H9 (cell line): Measurements from ENCODE around the gene GSE1. TPM values are rescaled to one million over a fixed set of nuclear protein-coding genes. Genes with fewer than 3 reads are reported as not detected.

Experiments used
- DNase-seq: peaks from one replicate; pipeline ENCODE4 v3.0.0-alpha.2; 2017
- H2AFZ ChIP-seq: one replicate; pipeline ENCODE4 v1.6.1; 2013; ENCODE audit warnings: mild to moderate bottlenecking, low read length, control low read depth, moderate library complexity
- H2AK5ac ChIP-seq: 2 replicates; pipeline ENCODE4 v1.6.1; 2013; ENCODE audit warnings: low read length, control low read depth, mixed read lengths; ENCODE audit not compliant: insufficient read length
- H2BK120ac ChIP-seq: one replicate; pipeline ENCODE4 v1.6.1; 2013; ENCODE audit warnings: low read depth, mild to moderate bottlenecking, low read length, control low read depth, inconsistent platforms; ENCODE audit not compliant: poor library complexity, severe bottlenecking
- H2BK12ac ChIP-seq: 2 replicates; pipeline ENCODE4 v1.6.1; 2013; ENCODE audit warnings: low read length, control low read depth, mixed read lengths, low read depth; ENCODE audit not compliant: insufficient read length
- H2BK15ac ChIP-seq: 2 replicates; pipeline ENCODE4 v1.6.1; 2013; ENCODE audit warnings: low read depth, low read length, control low read depth
- H2BK20ac ChIP-seq: one replicate; pipeline ENCODE4 v1.6.1; 2013; ENCODE audit warnings: low read depth, mild to moderate bottlenecking, low read length, control low read depth, inconsistent platforms; ENCODE audit not compliant: poor library complexity, severe bottlenecking
- H2BK5ac ChIP-seq: 2 replicates; pipeline ENCODE4 v1.6.1; 2013; ENCODE audit warnings: low read length, control low read depth, mixed read lengths; ENCODE audit not compliant: insufficient read length
- H3K14ac ChIP-seq: 2 replicates; pipeline ENCODE4 v1.6.1; 2013; ENCODE audit warnings: low read length, control low read depth; ENCODE audit not compliant: insufficient read depth
- H3K18ac ChIP-seq: 2 replicates; pipeline ENCODE4 v1.6.1; 2013; ENCODE audit warnings: low read depth, mild to moderate bottlenecking, mixed read lengths, low read length, control low read depth; ENCODE audit not compliant: insufficient read length
- H3K23ac ChIP-seq: 2 replicates; pipeline ENCODE4 v1.6.1; 2013; ENCODE audit warnings: low read length, control low read depth, mixed read lengths, low read depth; ENCODE audit not compliant: insufficient read length
- H3K23me2 ChIP-seq: 2 replicates; pipeline ENCODE4 v1.6.1; 2013; ENCODE audit warnings: low read depth, mild to moderate bottlenecking, mixed read lengths, low read length, control low read depth; ENCODE audit not compliant: insufficient read length, poor library complexity, severe bottlenecking
- H3K27ac ChIP-seq: 2 replicates; pipeline ENCODE4 v1.5.1; 2013; ENCODE audit warnings: low read length, control low read depth, mixed read lengths, low read depth; ENCODE audit not compliant: insufficient read length
- H3K27me3 ChIP-seq: 2 replicates; pipeline ENCODE4 v1.6.1; 2013; ENCODE audit warnings: low read length, control low read depth, inconsistent platforms; ENCODE audit not compliant: insufficient read depth
- H3K4ac ChIP-seq: 2 replicates; pipeline ENCODE4 v1.6.1; 2013; ENCODE audit warnings: low read depth, mild to moderate bottlenecking, control low read depth, inconsistent platforms, low read length, moderate library complexity
- H3K4me1 ChIP-seq: 2 replicates; pipeline ENCODE4 v1.6.1; 2013; ENCODE audit warnings: low read length, control low read depth, inconsistent platforms; ENCODE audit not compliant: insufficient read depth
- H3K4me2 ChIP-seq: 2 replicates; pipeline ENCODE4 v1.6.1; 2013; ENCODE audit warnings: low read length, control low read depth, mixed read lengths; ENCODE audit not compliant: insufficient read length, insufficient read depth
- H3K56ac ChIP-seq: 2 replicates; pipeline ENCODE4 v1.6.1; 2013; ENCODE audit warnings: low read depth, mild to moderate bottlenecking, mixed read lengths, low read length, control low read depth; ENCODE audit not compliant: insufficient read length
- H3K79me1 ChIP-seq: 2 replicates; pipeline ENCODE4 v1.6.1; 2013; ENCODE audit warnings: low read depth, mild to moderate bottlenecking, moderate library complexity, low read length, control low read depth, inconsistent platforms; ENCODE audit not compliant: insufficient read depth, poor library complexity, severe bottlenecking
- H3K79me2 ChIP-seq: 2 replicates; pipeline ENCODE4 v1.6.1; 2013; ENCODE audit warnings: low read length, control low read depth, inconsistent platforms; ENCODE audit not compliant: insufficient read depth
- H3K9ac ChIP-seq: 2 replicates; pipeline ENCODE4 v1.6.1; 2013; ENCODE audit warnings: low read length, control low read depth, mixed read lengths; ENCODE audit not compliant: insufficient read length; ENCODE audit errors: extremely low read depth
- H3K9me3 ChIP-seq: one replicate; pipeline ENCODE4 v1.6.1; 2013; ENCODE audit warnings: low read depth, low read length, inconsistent platforms; ENCODE audit not compliant: control insufficient read depth
- H3T11ph ChIP-seq: one replicate; pipeline ENCODE4 v1.6.1; 2013; ENCODE audit warnings: mild to moderate bottlenecking, low read length, control low read depth, inconsistent platforms
- H4K20me1 ChIP-seq: one replicate; pipeline ENCODE4 v1.6.1; 2013; ENCODE audit not compliant: control insufficient read depth, insufficient read length, insufficient read depth
- H4K5ac ChIP-seq: 2 replicates; pipeline ENCODE4 v1.6.1; 2013; ENCODE audit warnings: low read depth, mild to moderate bottlenecking, mixed read lengths, low read length, control low read depth; ENCODE audit not compliant: insufficient read length
- H4K8ac ChIP-seq: replicated peaks from 2 replicates; pipeline ENCODE4 v1.6.1; 2013; ENCODE audit warnings: low read length, control low read depth, mixed read lengths, low read depth; ENCODE audit not compliant: insufficient read length
- H4K91ac ChIP-seq: 2 replicates; pipeline ENCODE4 v1.6.1; 2013; ENCODE audit warnings: low read depth, mild to moderate bottlenecking, moderate library complexity, mixed read lengths, low read length, control low read depth; ENCODE audit not compliant: insufficient read length
- H3K27ac Mint-ChIP-seq, 3 experiments: 2 replicates in 2 of 3; 3 replicates in 1 of 3; pipeline ENCODE4 v1.8.0; 2020 to 2021; ENCODE audit warnings: mixed read lengths in 3 of 3, mild to moderate bottlenecking in 1 of 3, moderate library complexity in 1 of 3
- H3K27me3 Mint-ChIP-seq: 2 replicates; pipeline ENCODE4 v1.8.0; 2021; ENCODE audit warnings: low read depth, mild to moderate bottlenecking, moderate library complexity, mixed read lengths
- H3K36me3 Mint-ChIP-seq, 3 experiments: 2 replicates in 2 of 3; 3 replicates in 1 of 3; pipeline ENCODE4 v1.8.0; 2020 to 2021; ENCODE audit warnings: low read depth in 3 of 3, mixed read lengths in 3 of 3; ENCODE audit not compliant: insufficient read depth in 1 of 3
- H3K4me1 Mint-ChIP-seq, 2 experiments: 2 replicates each; pipeline ENCODE4 v1.8.0; 2020; ENCODE audit warnings: mixed read lengths in 2 of 2
- H3K4me3 Mint-ChIP-seq, 2 experiments: 2 replicates in 1 of 2; 3 replicates in 1 of 2; pipeline ENCODE4 v1.8.0; 2020 to 2021; ENCODE audit warnings: mild to moderate bottlenecking in 2 of 2, mixed read lengths in 2 of 2, moderate library complexity in 1 of 2
- H3K9me3 Mint-ChIP-seq, 2 experiments: 2 replicates in 1 of 2; 3 replicates in 1 of 2; pipeline ENCODE4 v1.8.0; 2020; ENCODE audit warnings: mild to moderate bottlenecking in 2 of 2, mixed read lengths in 2 of 2, moderate library complexity in 1 of 2
- WGBS: extraction: QIAGEN DNeasy Blood & Tissue Kit; methylation state at CpG from one replicate; pipeline ENCODE4 v1.1.7; 2013; ENCODE audit warnings: missing lambda C conversion rate, low lambda C conversion rate, mixed read lengths; ENCODE audit not compliant: insufficient read length; ENCODE audit errors: extremely low coverage; 5-methylcytosine and 5-hydroxymethylcytosine counted together
- total RNA-seq: library from RNA; stranded (reverse); gene quantifications from 2 replicates; pipeline ENCODE4 v1.2.1, GENCODE V29; 2021
- TF ChIP-seq, protein P1 (sequence below): fragments of 200-600 bp; sonication (generic); conservative IDR thresholded peaks from 3 replicates; pipeline ENCODE4 v1.8.0; 2021; ENCODE audit warnings: antibody characterized with exemption, mild to moderate bottlenecking

GSE1 gene
- total RNA-seq, 1 experiment from 2014 or later = 125 TPM

DNA sequence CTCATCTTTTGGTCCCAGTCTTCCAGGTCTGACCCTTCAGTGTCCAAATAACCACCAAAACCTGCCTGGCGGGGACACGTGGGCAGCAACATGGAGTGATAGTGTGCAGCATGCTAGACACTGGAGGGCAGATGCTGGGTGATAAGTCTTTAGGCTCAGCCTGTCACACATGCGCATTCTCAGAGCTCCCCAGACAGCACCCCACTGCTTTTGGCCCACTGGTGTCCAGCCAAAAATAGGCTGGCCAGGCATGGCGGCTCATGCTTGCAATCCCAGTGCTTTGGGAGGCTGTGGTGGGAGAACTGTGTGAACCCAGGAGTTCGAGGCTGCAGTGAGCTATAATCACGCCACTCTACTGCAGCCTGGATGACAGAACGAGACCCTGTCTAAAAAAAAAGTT is 63.3 kb downstream of the GSE1 start:
- H3K14ac ChIP-seq = no peak overlapping the region
- H3K4me2 ChIP-seq = no peak overlapping the region
- no peaks in the 10 kb centered on the region for H4K20me1 ChIP-seq
- H3K27me3 Mint-ChIP-seq = no peaks in the 10 kb centered on the region; the same call in none of the 2 replicates
- no CpG with 5 or more reads among the region's 7 CpGs for WGBS
- no peak overlapping the region for H2AK5ac ChIP-seq
- H3K23ac ChIP-seq = no peak overlapping the region
- H3K9me3 ChIP-seq = no peaks in the 10 kb centered on the region
- no peak overlapping the region for H2BK20ac ChIP-seq
- H2AFZ ChIP-seq = no peak overlapping the region
- no peak overlapping the region for H3K9ac ChIP-seq
- no peak overlapping the region for H4K5ac ChIP-seq
- H3K36me3 Mint-ChIP-seq = peaks cover 32 to 96% (median 80%) of the 10 kb centered on the region in 3 experiments; a peak in 6 of 7 replicates
- no peaks in the 10 kb centered on the region for H3K79me1 ChIP-seq
- H3K4me1 Mint-ChIP-seq = no peaks in the 10 kb centered on the region
- H3K23me2 ChIP-seq = no peaks in the 10 kb centered on the region
- no peak overlapping the region for H3K4me3 Mint-ChIP-seq
- no peak overlapping the region for H2BK15ac ChIP-seq
- H3K4ac ChIP-seq = no peak overlapping the region
- H3K27ac Mint-ChIP-seq = peak overlapping the region in 1 of 3 experiments; percentile 10; a peak in 1 of 7 replicates
- no peak overlapping the region for H3K18ac ChIP-seq
- H2BK120ac ChIP-seq = no peak overlapping the region
- no peak overlapping the region for H3T11ph ChIP-seq
- H2BK5ac ChIP-seq = no peak overlapping the region
- TF ChIP-seq, protein P1, sequence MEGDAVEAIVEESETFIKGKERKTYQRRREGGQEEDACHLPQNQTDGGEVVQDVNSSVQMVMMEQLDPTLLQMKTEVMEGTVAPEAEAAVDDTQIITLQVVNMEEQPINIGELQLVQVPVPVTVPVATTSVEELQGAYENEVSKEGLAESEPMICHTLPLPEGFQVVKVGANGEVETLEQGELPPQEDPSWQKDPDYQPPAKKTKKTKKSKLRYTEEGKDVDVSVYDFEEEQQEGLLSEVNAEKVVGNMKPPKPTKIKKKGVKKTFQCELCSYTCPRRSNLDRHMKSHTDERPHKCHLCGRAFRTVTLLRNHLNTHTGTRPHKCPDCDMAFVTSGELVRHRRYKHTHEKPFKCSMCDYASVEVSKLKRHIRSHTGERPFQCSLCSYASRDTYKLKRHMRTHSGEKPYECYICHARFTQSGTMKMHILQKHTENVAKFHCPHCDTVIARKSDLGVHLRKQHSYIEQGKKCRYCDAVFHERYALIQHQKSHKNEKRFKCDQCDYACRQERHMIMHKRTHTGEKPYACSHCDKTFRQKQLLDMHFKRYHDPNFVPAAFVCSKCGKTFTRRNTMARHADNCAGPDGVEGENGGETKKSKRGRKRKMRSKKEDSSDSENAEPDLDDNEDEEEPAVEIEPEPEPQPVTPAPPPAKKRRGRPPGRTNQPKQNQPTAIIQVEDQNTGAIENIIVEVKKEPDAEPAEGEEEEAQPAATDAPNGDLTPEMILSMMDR = no peak
- no peak overlapping the region for H4K8ac ChIP-seq
- no peaks in the 10 kb centered on the region for H3K9me3 Mint-ChIP-seq
- no peak overlapping the region for H4K91ac ChIP-seq
- H3K27me3 ChIP-seq = no peaks in the 10 kb centered on the region
- DNase-seq = no peak
- no peak overlapping the region for H3K27ac ChIP-seq
- H3K4me1 ChIP-seq = no peaks in the 10 kb centered on the region
- no peak overlapping the region for H3K56ac ChIP-seq
- H2BK12ac ChIP-seq = no peak overlapping the region
- no peaks in the 10 kb centered on the region for H3K79me2 ChIP-seq
